Skin epidermis (tissue), 12 donors: ENCODE results near the gene KRT2.

ENCODE experiments used
- H3K27ac ChIP-seq, 21 experiments: fragments of 200-600 bp; sonication (generic) in 11 of 21; one replicate each; pipeline ENCODE4 v1.5.0; 2020; ENCODE audit warnings: mild to moderate bottlenecking in 3 of 21, inconsistent platforms in 2 of 21, moderate library complexity in 2 of 21
- H3K4me3 ChIP-seq, 7 experiments: fragments of 200-600 bp; sonication (generic) in 2 of 7; one replicate each; pipeline ENCODE4 v1.5.0; 2020; ENCODE audit warnings: inconsistent platforms in 2 of 7, mild to moderate bottlenecking in 2 of 7, moderate library complexity in 1 of 7

The KRT2 gene

GRCh38 chr12:52648012-52648550, 3.9 kb downstream of the KRT2 start:
- no peak overlapping the region for H3K4me3 ChIP-seq
- no peak overlapping the region for H3K27ac ChIP-seq

- Histone ChIP-seq H3K27ac (no peak overlapping the region), H3K4me3 (no peak overlapping the region)
Measured at GRCh38 chr12:52647601-52648000, 4.4 kb downstream of the KRT2 start.

GRCh38 chr12:52646613-52647012, 5.4 kb downstream of the KRT2 start:
- Histone ChIP-seq H3K4me3 (no peak overlapping the region), H3K27ac (no peak overlapping the region)

DNA sequence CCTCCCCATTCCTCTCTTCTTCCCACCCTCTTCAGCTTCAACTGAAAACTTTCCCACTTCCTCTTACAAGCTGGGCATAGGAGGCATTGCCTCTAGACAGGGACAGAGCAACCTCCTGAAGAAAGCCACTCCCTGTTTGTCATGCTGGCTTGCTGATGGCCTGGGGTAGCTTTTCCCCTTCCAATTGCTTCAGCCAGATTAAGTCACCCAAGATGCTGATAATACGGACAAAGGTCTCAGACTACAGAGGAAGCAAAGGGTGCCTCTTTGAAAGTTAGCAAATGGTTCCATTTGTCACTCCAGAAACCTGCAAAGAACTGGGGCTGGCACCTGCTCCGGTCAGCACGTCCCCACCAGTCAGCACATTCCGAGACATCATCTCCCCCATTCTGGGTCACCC, 6.0 kb downstream of the KRT2 start:
- H3K27ac ChIP-seq: peak overlapping the region in 5 of 21 experiments; percentile 1 to 65 (median 24)
- no peak overlapping the region for H3K4me3 ChIP-seq

DNA sequence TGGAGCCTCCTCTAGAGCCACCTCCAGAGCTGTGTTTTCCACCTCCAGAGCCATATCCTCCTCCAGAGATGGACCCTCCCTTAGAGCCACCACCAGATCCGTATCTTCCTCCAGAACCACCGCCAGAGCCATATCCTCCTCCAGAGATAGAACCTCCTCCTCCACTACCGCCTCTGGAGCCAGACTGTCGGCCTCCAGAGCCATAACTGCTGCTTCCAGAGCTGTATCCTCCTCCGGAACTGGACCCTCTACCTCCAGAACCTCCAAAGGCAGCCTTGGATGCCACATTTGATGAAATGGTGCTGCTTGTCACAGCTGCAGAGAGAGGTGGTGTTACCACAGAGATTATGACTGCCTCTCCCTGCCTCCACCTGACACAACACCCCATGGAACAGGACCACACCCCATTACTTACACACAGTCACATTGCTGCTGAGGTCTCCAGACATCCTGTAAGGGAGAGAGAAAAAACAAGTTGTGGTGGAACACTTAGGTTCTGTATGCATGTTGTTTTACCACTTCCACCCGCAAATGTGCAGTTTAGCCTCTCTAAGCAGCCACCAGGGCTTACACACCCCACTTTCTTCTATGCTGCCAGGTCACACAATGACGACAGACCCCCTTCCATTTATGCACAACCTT, 6.8 kb downstream of the KRT2 start:
- Histone ChIP-seq H3K4me3 (no peak overlapping the region), H3K27ac (peak overlapping the region in 5 of 21 experiments; percentile 23 to 65 (median 50))

DNA sequence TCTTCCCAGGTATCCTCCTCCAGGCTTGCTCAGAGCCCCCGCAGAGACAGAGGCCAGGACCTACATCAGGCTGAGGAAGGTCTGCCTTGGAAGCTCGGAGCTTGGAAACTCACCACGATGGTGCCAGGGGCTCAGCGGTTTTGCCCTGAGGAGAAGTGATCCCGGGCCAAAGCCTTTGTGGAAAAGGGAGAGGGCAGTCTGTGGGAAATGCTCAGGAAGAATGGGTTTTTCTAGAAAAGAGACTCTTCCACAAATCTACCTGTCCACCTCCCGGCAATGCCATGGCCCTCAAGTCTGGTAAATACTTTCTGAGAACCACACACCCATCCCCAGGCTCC, 8.0 kb downstream of the KRT2 start:
- Histone ChIP-seq H3K27ac (no peak overlapping the region), H3K4me3 (no peak overlapping the region)

DNA sequence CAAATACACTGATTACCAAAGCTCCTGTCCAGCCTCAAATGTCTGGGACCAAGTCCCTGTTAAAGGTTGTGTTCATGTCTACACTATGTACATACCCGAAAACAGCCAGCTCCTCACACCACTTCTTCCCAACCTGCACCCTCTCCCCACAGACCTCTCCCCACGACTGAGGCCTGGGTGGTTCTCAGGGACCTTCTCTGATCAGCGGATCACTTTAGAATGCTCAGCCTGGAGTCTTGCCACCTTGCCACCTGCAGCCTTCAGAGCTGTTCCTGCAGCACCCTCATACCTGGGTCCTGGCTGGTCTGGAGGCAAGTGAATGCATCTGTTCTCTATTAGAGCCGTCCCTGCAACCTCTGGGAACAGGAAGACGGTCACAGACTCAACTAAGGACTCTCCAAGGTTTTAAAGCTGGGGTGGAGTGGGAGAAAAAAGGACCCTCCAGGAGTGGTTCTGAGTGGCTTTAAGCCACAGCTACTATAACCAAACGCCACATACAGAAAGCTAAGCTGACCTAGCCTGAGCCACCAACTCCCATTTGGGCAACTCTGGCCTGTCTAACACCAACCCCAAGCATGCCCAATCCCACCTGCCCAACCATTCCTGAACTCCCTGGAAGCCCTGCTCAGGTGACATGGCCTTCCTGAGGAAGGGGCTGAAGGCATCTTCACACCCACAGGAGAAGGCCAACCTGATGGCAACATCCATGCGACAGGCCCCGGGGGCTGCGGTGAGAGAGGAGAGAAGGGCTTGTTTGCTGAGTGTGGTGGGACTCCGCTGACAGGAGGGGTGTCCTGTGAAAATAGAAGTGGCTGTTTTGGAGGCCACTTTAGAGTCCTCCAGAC, 8.6 kb downstream of the KRT2 start:
- H3K27ac ChIP-seq: no peak overlapping the region
- H3K4me3 ChIP-seq: no peak overlapping the region

DNA sequence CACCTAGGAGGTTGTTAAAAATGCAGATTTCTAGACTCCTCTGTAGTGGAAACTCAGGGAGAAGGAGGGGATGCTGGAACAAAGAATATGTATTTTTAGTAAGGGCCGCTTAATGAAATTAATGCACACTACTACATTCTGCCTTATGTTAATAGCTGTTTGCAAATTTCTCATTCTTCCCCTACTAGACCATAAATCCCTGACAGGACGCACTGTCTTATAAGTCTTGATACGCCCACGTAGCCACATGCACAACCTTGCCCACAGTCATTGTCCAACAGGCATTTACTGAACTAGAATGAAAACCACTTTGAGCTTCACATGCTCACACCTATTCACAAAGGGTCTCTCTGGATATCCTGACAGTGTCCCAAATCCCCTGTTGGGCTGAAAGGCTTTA, 10.5 kb downstream of the KRT2 start:
- Histone ChIP-seq H3K4me3 (no peak overlapping the region), H3K27ac (no peak overlapping the region)

DNA sequence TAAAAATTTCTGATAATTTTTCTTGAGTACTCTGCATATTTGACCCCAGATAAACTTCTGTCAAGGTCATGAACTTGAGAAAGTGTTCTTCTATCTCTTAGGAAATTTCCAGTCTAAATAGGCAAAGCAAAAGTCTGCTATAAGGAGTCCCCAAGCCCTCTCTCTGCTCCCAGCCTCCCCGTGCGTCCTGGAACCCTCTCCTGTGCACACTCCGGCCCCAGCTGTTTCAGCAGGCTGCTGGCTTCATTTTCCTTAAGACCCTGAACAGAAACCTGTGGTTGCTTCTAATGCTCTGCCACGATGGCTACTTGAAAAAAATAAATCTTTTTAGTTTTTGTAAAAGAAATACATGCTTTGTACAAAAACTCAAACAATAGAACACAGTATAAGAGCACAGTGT, 14.7 kb downstream of the KRT2 start:
- Histone ChIP-seq H3K27ac (no peak overlapping the region), H3K4me3 (no peak overlapping the region)

DNA sequence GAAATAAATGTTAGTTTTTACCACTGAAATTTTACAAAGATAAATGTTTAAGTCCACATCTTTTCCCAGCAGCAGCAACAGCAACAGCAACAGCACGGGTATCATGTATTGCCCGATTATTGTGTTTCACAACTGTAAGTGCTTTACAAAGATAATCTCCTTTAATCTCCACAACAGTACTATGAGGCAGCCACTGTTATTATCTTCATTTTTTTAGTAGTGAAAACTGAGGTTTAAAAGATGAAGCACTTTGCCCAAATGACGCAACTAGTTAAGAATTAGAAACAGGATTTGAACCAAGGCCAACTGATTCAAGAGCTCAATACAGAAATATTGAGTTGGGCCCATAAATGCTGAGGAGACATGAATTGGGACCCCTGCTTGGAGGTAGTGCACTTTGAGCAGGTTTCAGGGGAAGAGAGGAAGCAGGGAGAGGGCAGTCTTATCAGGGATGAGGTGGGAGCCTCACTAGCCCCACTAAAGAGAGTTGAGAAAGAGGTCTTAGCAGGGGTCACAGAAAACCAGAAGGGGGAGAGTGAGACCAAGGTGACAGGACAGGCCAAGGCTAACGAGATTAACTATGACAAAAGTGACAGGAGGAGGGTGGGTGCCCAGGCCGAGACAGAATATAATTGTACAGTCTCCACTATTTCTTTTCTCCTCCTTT, 15.3 kb downstream of the KRT2 start:
- no peak overlapping the region for H3K27ac ChIP-seq

GRCh38 chr12:52636189-52636588, 15.8 kb downstream of the KRT2 start:
- Histone ChIP-seq H3K27ac (no peak overlapping the region), H3K4me3 (no peak overlapping the region)

More for the DNA sequence above, 15.3 kb downstream of the KRT2 start:
- H3K4me3 ChIP-seq: no peak overlapping the region

DNA sequence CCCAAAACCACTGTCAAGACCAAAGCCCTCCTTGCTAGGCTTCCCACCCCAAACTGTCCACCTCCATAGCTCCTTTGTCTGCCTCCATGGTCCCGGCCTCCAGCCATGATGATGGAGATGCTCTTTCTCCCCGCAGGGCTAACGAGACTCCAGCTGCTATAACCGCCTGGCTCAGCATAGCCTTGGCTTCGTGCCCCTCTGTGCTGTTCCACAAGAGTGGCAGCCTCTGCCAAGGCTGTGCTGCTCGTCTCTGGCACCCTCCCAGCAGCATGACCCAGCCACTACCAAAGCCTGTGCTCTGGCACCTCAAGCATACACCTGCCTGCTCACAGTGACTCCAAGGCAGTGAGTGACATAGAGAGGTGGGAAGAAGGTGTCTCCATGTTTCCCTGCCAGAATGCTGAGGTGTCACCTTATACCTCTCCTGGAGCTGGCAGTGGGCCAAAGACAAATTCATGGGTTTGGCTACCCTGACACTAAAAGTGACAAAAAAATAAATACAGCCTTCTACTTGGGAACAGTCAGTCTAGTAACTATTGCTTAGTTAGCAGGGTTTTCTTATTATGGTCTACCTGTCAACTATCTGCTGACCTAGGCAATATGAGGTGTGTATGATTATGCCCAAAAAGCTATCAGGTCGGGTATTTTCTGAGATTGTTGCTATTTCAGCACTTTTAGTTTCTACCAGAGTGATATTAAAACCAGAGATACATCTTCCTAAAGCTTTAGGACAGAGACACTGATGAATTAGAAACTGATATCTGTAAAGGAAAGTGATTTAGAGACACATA, 17.6 kb downstream of the KRT2 start:
- H3K27ac ChIP-seq: no peak overlapping the region

DNA sequence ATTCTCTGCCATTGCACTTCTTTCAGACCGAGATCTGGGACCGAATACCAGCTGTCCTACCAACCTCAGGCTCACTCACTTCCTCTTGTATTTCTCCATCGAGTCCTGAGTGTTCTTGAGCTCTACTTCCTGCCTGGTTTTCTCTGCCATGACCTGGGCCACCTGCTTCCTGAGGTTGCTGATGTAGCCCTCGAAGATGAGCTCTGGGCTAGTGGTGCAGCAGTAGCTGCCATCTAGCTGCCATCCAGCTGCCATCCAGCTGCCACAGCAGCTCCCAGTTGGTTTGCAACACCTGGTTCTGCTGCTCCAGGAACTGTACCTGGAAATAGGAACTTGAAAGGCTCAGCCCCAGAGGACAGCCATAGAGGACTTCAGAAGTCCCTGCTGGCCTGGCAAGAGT, 18.6 kb downstream of the KRT2 start:
- Histone ChIP-seq H3K27ac (no peak overlapping the region), H3K4me3 (no peak overlapping the region)

More for the DNA sequence above, 17.6 kb downstream of the KRT2 start:
- no peak overlapping the region for H3K4me3 ChIP-seq

- Histone ChIP-seq H3K4me3 (no peak overlapping the region), H3K27ac (no peak overlapping the region)
Measured at GRCh38 chr12:52632656-52633055, 19.4 kb downstream of the KRT2 start.

GRCh38 chr12:52631676-52632459, 20.1 kb downstream of the KRT2 start:
- Histone ChIP-seq H3K4me3 (no peak overlapping the region), H3K27ac (no peak overlapping the region)

DNA sequence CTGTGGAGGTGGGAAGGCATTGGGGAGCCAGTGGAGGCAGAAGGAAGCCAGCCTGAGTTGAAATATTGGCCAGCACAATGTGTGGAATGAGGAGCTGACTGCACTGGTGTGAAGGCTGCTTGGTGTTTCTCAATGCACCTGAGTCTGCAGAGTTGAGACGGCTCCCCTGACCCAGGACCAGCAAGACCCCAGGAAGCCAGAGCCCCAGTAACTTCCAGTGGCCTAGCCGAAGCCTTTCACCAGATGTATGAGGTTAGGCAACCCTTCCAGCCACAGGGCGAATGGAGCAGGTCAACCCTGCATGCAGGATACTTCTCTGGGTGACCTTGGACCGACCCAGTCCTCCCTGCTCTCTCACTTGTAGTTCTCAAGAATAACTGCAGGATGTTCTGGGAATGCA, 20.7 kb downstream of the KRT2 start:
- Histone ChIP-seq H3K27ac (no peak overlapping the region), H3K4me3 (no peak overlapping the region)

DNA sequence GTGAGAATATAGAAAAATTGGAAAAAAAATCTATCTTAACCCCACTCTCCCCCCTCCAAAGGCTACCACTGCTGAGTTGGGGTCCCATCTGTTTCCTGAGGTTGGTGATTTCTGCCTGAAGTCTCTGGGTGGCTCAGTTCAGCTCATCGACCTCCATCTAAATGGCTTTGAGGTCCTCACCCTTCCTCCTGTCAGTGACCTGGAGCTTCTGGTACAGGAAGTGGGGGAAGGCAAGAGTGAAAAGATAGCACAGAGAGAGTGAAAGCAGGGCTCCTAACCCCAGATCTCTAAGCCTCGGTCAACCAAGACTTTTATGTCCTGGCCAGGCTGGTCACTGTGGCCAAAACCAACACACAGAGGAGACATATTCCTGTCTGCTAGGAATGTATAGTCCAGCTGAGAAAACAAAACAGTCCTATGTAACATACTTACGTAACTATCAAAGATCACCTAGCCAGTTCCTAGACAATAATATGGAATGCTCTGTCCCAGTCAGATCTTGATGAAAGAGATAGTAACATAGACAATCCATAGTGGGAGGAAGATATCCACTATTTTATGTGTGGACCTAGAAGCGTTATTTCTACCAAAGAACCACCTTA, 21.3 kb downstream of the KRT2 start:
- Histone ChIP-seq H3K4me3 (no peak overlapping the region), H3K27ac (no peak overlapping the region)

- no peak overlapping the region for H3K27ac ChIP-seq
- H3K4me3 ChIP-seq: no peak overlapping the region
Measured at GRCh38 chr12:52630008-52630500, 22.0 kb downstream of the KRT2 start.
